C4-2B (cell line): Measurements from ENCODE around the gene HSPG2.

ENCODE experiments used
- ZFX ChIP-seq: fragments of 450-650 bp; IDR thresholded peaks from 2 replicates; pipeline ENCODE4 v1.6.1; 2017
- TF ChIP-seq, protein P1 (sequence below): fragments of 450-650 bp; conservative IDR thresholded peaks from 2 replicates; pipeline ENCODE4 v1.5.1; 2017; ENCODE audit warnings: mild to moderate bottlenecking

DNA sequence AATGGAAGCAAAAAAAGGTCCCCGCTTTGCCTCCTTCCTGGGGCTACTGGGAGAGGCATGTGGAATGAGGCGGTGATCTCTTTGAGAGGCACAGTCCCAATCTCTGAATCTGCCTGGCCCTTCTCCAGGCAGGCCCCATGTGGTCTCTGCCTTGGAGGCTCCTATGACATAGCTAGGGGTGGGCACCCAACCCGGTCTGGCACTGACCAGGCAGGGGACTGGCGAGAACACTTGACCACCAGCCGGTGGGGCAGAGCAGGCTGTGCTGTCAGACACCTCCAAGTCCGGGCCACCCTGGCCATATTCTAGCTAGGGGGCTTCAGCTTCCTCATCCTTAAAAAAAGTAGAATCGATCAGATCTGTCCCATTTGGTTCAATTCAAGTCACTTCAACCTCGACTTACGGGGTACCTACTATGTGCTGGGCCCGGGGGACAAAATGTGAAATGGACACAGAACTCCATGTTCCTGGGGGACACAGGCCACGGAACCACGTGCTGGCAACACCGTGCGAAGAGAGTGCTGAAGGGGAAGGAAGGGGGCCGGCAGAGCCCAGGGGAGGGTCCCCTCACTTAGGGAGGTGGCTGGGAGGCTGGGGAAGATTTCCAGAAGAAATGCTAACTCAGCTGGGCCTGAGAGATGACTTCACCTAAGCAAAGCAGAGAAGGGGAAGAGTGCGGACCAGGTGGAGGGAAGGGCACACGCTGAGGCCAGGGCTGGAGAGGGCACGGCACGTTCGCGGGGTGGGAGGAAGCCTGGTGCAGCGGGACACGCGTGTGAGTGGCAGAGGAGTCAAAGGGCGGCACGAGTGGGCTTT is 33.3 kb downstream of the HSPG2 start:
- TF ChIP-seq, protein P1, sequence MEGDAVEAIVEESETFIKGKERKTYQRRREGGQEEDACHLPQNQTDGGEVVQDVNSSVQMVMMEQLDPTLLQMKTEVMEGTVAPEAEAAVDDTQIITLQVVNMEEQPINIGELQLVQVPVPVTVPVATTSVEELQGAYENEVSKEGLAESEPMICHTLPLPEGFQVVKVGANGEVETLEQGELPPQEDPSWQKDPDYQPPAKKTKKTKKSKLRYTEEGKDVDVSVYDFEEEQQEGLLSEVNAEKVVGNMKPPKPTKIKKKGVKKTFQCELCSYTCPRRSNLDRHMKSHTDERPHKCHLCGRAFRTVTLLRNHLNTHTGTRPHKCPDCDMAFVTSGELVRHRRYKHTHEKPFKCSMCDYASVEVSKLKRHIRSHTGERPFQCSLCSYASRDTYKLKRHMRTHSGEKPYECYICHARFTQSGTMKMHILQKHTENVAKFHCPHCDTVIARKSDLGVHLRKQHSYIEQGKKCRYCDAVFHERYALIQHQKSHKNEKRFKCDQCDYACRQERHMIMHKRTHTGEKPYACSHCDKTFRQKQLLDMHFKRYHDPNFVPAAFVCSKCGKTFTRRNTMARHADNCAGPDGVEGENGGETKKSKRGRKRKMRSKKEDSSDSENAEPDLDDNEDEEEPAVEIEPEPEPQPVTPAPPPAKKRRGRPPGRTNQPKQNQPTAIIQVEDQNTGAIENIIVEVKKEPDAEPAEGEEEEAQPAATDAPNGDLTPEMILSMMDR: no peak
- no peak for TF ChIP-seq ZFX
